Mesodermal cell (in vitro differentiated cells): Measurements from ENCODE around the gene PROSER2.
"Not testable (repeated sequence)": the region's sequence is repeated elsewhere in the genome, so short reads cannot be mapped to it uniquely, and the experiment has no call there.

Source experiments
- H3K27ac ChIP-seq: 2 replicates; pipeline ENCODE4 v1.7.0; 2013; ENCODE audit warnings: mild to moderate bottlenecking, low read depth, low read length, moderate library complexity; ENCODE audit not compliant: severe bottlenecking
- H3K36me3 ChIP-seq: 2 replicates; pipeline ENCODE4 v1.7.1; 2013; ENCODE audit warnings: mild to moderate bottlenecking, low read length, moderate library complexity; ENCODE audit not compliant: control insufficient read depth, insufficient read depth
- H3K4me1 ChIP-seq: one replicate; pipeline ENCODE4 v1.7.1; 2013; ENCODE audit warnings: mild to moderate bottlenecking, low read length; ENCODE audit not compliant: insufficient read depth, control insufficient read depth, poor library complexity, severe bottlenecking
- H3K4me3 ChIP-seq: 2 replicates; pipeline ENCODE4 v1.7.0; 2013; ENCODE audit warnings: low read length, control low read depth, mild to moderate bottlenecking; ENCODE audit not compliant: insufficient read depth, poor library complexity, severe bottlenecking; ENCODE audit errors: extremely low read depth
- H3K9me3 ChIP-seq: 2 replicates; pipeline ENCODE4 v1.7.1; 2013; ENCODE audit warnings: mild to moderate bottlenecking, low read length, moderate library complexity; ENCODE audit not compliant: control insufficient read depth
- WGBS, 2 experiments: methylation state at CpG; one replicate each; pipeline ENCODE4 v1.1.5; 2013; ENCODE audit warnings: missing lambda C conversion rate in 2 of 2; ENCODE audit not compliant: insufficient coverage in 2 of 2; 5-methylcytosine and 5-hydroxymethylcytosine counted together

The PROSER2 gene

DNA sequence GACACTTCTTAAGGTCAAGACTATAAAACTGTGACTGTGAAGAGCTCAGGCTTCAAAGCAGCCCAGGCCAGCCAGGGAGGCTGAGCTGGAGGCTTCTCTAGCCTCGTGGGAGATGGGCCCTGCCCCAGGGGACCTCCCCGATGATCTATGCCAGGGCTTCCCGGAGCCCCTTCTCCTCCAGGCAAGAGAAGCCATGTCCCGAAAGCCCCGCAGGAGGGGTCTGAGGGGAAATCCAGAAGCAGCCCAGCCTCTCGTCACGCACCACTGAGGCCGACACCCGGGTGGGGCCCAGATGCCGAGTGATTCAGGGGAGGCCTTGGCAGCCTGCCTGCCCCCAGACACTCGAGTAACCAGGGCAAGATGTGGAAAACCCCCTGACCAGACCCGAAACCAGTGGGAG lies 63.7 kb downstream of the PROSER2 start:
- no peak overlapping the region for H3K27ac ChIP-seq
- H3K9me3 ChIP-seq = no peaks in the 10 kb centered on the region
- 93 to 98% methylated on average over 12 of the region's 12 CpGs for WGBS, 2 experiments
- H3K36me3 ChIP-seq = no peaks in the 10 kb centered on the region
- no peaks in the 10 kb centered on the region for H3K4me1 ChIP-seq
- H3K4me3 ChIP-seq = no peak overlapping the region

- WGBS, 2 experiments = 87 to 93% methylated on average over 12 to 15 of the region's 16 CpGs
- no peaks in the 10 kb centered on the region for H3K4me1 ChIP-seq
Measured at GRCh38 chr10:11887381-11888227, 64.4 kb downstream of the PROSER2 start.

DNA sequence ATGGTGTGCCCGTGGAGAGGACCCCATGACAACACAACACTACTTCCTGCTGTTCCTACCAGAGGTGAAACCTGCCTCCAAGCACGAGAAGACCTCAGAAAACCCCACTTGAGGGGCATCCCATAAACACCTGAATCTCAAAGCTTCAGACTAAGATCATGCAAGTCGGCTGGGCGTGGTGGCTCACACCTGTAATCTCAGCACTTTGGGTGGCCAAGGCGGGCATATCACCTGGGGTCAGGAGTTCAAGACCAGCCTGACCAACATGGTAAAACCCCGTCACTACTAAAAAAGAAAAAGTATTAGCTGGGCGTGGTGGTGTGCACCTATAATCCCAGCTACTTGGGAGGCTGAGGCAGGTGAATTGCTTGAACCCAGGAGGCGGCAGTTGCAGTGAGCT lies 66.1 kb downstream of the PROSER2 start:
- not testable (repeated sequence) for H3K27ac ChIP-seq, H3K36me3 ChIP-seq, H3K4me3 ChIP-seq, H3K9me3 ChIP-seq, H3K4me1 ChIP-seq
- 71 to 77% methylated on average over 5 to 8 of the region's 8 CpGs for WGBS, 2 experiments

More at GRCh38 chr10:11887381-11888227, 64.4 kb downstream of the PROSER2 start:
- no peaks in the 10 kb centered on the region for H3K36me3 ChIP-seq
- H3K4me3 ChIP-seq = no peak overlapping the region
- H3K27ac ChIP-seq = no peak overlapping the region
- H3K9me3 ChIP-seq = no peaks in the 10 kb centered on the region

GRCh38 chr10:11891776-11892486 lies 68.8 kb downstream of the PROSER2 start:
- no peaks in the 10 kb centered on the region for H3K36me3 ChIP-seq
- H3K4me1 ChIP-seq = no peaks in the 10 kb centered on the region
- H3K9me3 ChIP-seq = no peaks in the 10 kb centered on the region
- 94 to 96% methylated on average over 22 of the region's 22 CpGs for WGBS, 2 experiments
- H3K27ac ChIP-seq = no peak overlapping the region
- no peak overlapping the region for H3K4me3 ChIP-seq

DNA sequence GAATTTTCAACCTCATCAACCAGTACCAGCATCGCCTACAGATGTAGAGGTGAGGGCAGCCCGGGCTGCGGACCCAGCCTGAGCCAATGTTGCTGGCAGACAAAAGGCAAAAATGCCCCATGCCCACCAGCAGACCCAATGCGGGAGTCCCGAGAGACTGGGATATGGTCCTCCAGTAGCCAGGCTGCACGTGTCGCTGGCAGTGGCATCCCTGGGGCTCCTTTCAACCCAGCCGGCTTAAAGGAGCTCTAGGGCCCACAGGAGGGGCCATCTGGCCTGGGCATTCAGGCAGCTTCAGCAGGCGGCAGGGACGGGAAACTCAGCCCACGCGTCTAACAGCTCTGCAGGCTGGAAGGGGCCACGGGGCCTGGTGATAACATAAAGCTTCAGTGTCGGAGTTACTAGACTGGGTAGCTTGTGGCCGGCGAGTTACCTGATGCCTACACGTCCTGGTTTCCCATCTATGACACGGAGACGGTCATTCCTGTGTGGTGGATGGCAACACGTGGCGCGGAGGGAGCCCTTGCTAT lies 70.7 kb downstream of the PROSER2 start:
- Histone ChIP-seq H3K36me3 (no peaks in the 10 kb centered on the region), H3K4me1 (peaks cover 2% of the 10 kb centered on the region), H3K27ac (no peak overlapping the region), H3K4me3 (no peak overlapping the region), H3K9me3 (no peaks in the 10 kb centered on the region)
- 92% methylated on average over 18 to 22 of the region's 22 CpGs for WGBS, 2 experiments

GRCh38 chr10:11894381-11895107 lies 71.4 kb downstream of the PROSER2 start:
- Histone ChIP-seq H3K27ac (no peak overlapping the region), H3K4me1 (peaks cover 7% of the 10 kb centered on the region), H3K4me3 (no peak overlapping the region), H3K9me3 (no peaks in the 10 kb centered on the region), H3K36me3 (no peaks in the 10 kb centered on the region)
- WGBS, 2 experiments = 90 to 94% methylated on average over 38 to 47 of the region's 47 CpGs

- 95 to 96% methylated on average over 10 to 11 of the region's 11 CpGs for WGBS, 2 experiments
- no peak overlapping the region for H3K4me3 ChIP-seq
Measured at GRCh38 chr10:11895108-11895466, 71.9 kb downstream of the PROSER2 start.

DNA sequence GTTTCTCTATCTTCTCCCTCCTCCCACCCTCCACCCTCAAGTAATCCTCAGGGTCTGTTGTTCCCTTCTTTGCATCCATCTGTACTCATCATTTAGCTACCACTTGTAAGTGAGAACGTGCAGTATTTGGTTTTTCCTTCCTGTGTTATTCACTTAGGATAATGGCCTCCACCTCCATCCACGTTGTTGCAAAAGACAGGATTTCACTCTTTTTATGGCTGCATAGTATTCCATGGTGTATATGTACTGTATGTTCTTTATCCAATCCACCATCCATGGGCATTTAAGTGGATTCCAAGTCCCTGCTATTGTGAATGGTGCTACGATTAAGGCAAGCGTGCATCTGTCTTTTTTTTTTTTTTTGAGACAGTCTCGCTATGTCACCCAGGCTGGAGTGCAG lies 72.4 kb downstream of the PROSER2 start:
- Histone ChIP-seq H3K36me3 (no peaks in the 10 kb centered on the region), H3K27ac (no peak overlapping the region), H3K4me1 (peaks cover 7% of the 10 kb centered on the region), H3K9me3 (no peaks in the 10 kb centered on the region), H3K4me3 (no peak overlapping the region)
- WGBS, 2 experiments = 85 to 100% methylated on average over 2 to 3 of the region's 5 CpGs

More at GRCh38 chr10:11895108-11895466, 71.9 kb downstream of the PROSER2 start:
- Histone ChIP-seq H3K9me3 (no peaks in the 10 kb centered on the region), H3K4me1 (peaks cover 7% of the 10 kb centered on the region), H3K27ac (no peak overlapping the region), H3K36me3 (no peaks in the 10 kb centered on the region)

- WGBS, 2 experiments = 83 to 87% methylated on average over 1 to 2 of the region's 5 CpGs
- no peaks in the 10 kb centered on the region for H3K36me3 ChIP-seq
- no peak overlapping the region for H3K4me3 ChIP-seq
- H3K4me1 ChIP-seq = peaks cover 11% of the 10 kb centered on the region
- no peaks in the 10 kb centered on the region for H3K9me3 ChIP-seq
- H3K27ac ChIP-seq = no peak overlapping the region
Measured at GRCh38 chr10:11896549-11897200, 73.5 kb downstream of the PROSER2 start.

GRCh38 chr10:11898033-11898371 lies 74.8 kb downstream of the PROSER2 start:
- Histone ChIP-seq H3K9me3 (no peaks in the 10 kb centered on the region), H3K4me1 (peaks cover 14% of the 10 kb centered on the region), H3K4me3 (no peak overlapping the region), H3K27ac (no peak overlapping the region), H3K36me3 (no peaks in the 10 kb centered on the region)
- WGBS, 2 experiments = 100% methylated on average over 1 of the region's 3 CpGs
